HepG2 (cell line): Measurements from ENCODE around the gene USP28. TPM values are rescaled to one million over a fixed set of nuclear protein-coding genes. Genes with fewer than 3 reads are reported as not detected.

Source experiments
- DMAP1 ChIP-seq: IDR thresholded peaks from 2 replicates; pipeline ENCODE4 v1.6.1; 2016
- EED ChIP-seq: sonication (generic); formaldehyde crosslinking; IDR thresholded peaks from 2 replicates; pipeline ENCODE4 v1.5.0; 2020; ENCODE audit warnings: mild to moderate bottlenecking, missing genetic modification reagents
- EZH2 ChIP-seq: conservative IDR thresholded peaks from 2 replicates; pipeline ENCODE4 v1.6.1; 2012; ENCODE audit warnings: mild to moderate bottlenecking, low read depth, low read length, moderate library complexity
- FOXK1 ChIP-seq: sonication (generic); formaldehyde crosslinking; IDR thresholded peaks from 2 replicates; pipeline ENCODE4 v1.4.0; 2020; ENCODE audit warnings: low read depth, missing genetic modification reagents, borderline replicate concordance
- FOXM1 ChIP-seq: sonication (generic); formaldehyde crosslinking; IDR thresholded peaks from 2 replicates; pipeline ENCODE4 v1.5.0; 2020; ENCODE audit warnings: missing genetic modification reagents
- GPBP1L1 ChIP-seq: sonication (generic); formaldehyde crosslinking; IDR thresholded peaks from 2 replicates; pipeline ENCODE4 v1.5.0; 2020; ENCODE audit warnings: mild to moderate bottlenecking, missing genetic modification reagents
- HMG20B ChIP-seq: conservative IDR thresholded peaks from 2 replicates; pipeline ENCODE4 v1.6.1; 2016; ENCODE audit warnings: missing genetic modification reagents, missing compliant biosample characterization
- KDM5A ChIP-seq: fragments of 200-600 bp; sonication (generic); IDR thresholded peaks from 2 replicates; pipeline ENCODE4 v1.7.0; 2018; ENCODE audit warnings: antibody characterized with exemption, mild to moderate bottlenecking, low read length, borderline replicate concordance
- KDM5B ChIP-seq: sonication (generic); formaldehyde crosslinking; IDR thresholded peaks from 2 replicates; pipeline ENCODE4 v1.4.0; 2020; ENCODE audit warnings: missing genetic modification reagents, mild to moderate bottlenecking, borderline replicate concordance
- KLF9 ChIP-seq: IDR thresholded peaks from 2 replicates; pipeline ENCODE4 v1.6.1; 2016; ENCODE audit warnings: low read depth
- MNT ChIP-seq: fragments of 450-650 bp; IDR thresholded peaks from 2 replicates; pipeline ENCODE4 v1.6.1; 2016
- NONO ChIP-seq, 2 experiments: fragments of 450-650 bp in 1 of 2; sonication (generic) in 1 of 2; formaldehyde crosslinking in 1 of 2; IDR thresholded peaks in 1 of 2; conservative IDR thresholded peaks in 1 of 2; 2 replicates each; pipeline versions ENCODE4 v1.6.1 to v1.8.0; 2017 to 2022; ENCODE audit warnings: mild to moderate bottlenecking in 1 of 2, missing genetic modification reagents in 1 of 2, moderate library complexity in 1 of 2
- NR2C2 ChIP-seq: sonication (generic); formaldehyde crosslinking; IDR thresholded peaks from 2 replicates; pipeline ENCODE4 v1.4.0; 2020; ENCODE audit warnings: missing genetic modification reagents, mild to moderate bottlenecking, moderate library complexity, borderline replicate concordance
- ONECUT2 ChIP-seq: sonication (generic); formaldehyde crosslinking; IDR thresholded peaks from 2 replicates; pipeline ENCODE4 v1.4.0; 2020; ENCODE audit warnings: missing genetic modification reagents
- PITX1 ChIP-seq: sonication (generic); formaldehyde crosslinking; IDR thresholded peaks from 2 replicates; pipeline ENCODE4 v1.5.1; 2020; ENCODE audit warnings: mild to moderate bottlenecking, missing genetic modification reagents
- PRPF4 ChIP-seq: fragments of 200-400 bp; formaldehyde crosslinking; IDR thresholded peaks from 2 replicates; pipeline ENCODE4 v1.6.1; 2016; ENCODE audit warnings: low read length, low read depth; ENCODE audit not compliant: poor library complexity, severe bottlenecking
- RARG ChIP-seq: sonication (generic); formaldehyde crosslinking; IDR thresholded peaks from 2 replicates; pipeline ENCODE4 v1.4.0; 2020; ENCODE audit warnings: low read depth, mild to moderate bottlenecking, missing genetic modification reagents
- RFXAP ChIP-seq: sonication (generic); formaldehyde crosslinking; IDR thresholded peaks from 2 replicates; pipeline ENCODE4 v1.4.0; 2020; ENCODE audit warnings: missing genetic modification reagents, borderline replicate concordance
- SALL1 ChIP-seq: sonication (generic); formaldehyde crosslinking; IDR thresholded peaks from 2 replicates; pipeline ENCODE4 v1.8.0; 2022; ENCODE audit warnings: mild to moderate bottlenecking, missing genetic modification reagents
- YY1 ChIP-seq: IDR thresholded peaks from 2 replicates; pipeline ENCODE4 v1.6.1; 2011; ENCODE audit warnings: low read length, low read depth, moderate library complexity, mild to moderate bottlenecking; ENCODE audit not compliant: insufficient read depth, insufficient replicate concordance
- ZBTB3 ChIP-seq: sonication (generic); formaldehyde crosslinking; IDR thresholded peaks from 2 replicates; pipeline ENCODE4 v1.4.0; 2020; ENCODE audit warnings: low read depth, mild to moderate bottlenecking, moderate library complexity, missing genetic modification reagents, borderline replicate concordance
- ZFP41 ChIP-seq: sonication (generic); formaldehyde crosslinking; IDR thresholded peaks from 2 replicates; pipeline ENCODE4 v1.4.0; 2020; ENCODE audit warnings: mild to moderate bottlenecking, missing genetic modification reagents, borderline replicate concordance
- ZNF205 ChIP-seq: IDR thresholded peaks from 2 replicates; pipeline ENCODE4 v1.6.1; 2018; ENCODE audit warnings: missing biosample characterization, missing genetic modification reagents
- ZNF350 ChIP-seq: sonication (generic); formaldehyde crosslinking; IDR thresholded peaks from 2 replicates; pipeline ENCODE4 v1.4.0; 2020; ENCODE audit warnings: mild to moderate bottlenecking, low read depth, missing genetic modification reagents, borderline replicate concordance
- ZNF430 ChIP-seq: sonication (generic); formaldehyde crosslinking; IDR thresholded peaks from 2 replicates; pipeline ENCODE4 v1.9.0; 2021; ENCODE audit warnings: mild to moderate bottlenecking, missing genetic modification reagents
- ZNF563 ChIP-seq: sonication (generic); formaldehyde crosslinking; IDR thresholded peaks from 2 replicates; pipeline ENCODE4 v1.8.0; 2022; ENCODE audit warnings: mild to moderate bottlenecking, moderate library complexity, missing genetic modification reagents
- ZNF577 ChIP-seq: sonication (generic); formaldehyde crosslinking; IDR thresholded peaks from 2 replicates; pipeline ENCODE4 v1.4.0; 2020; ENCODE audit warnings: mild to moderate bottlenecking, low read depth, missing genetic modification reagents, borderline replicate concordance
- ZNF616 ChIP-seq: sonication (generic); formaldehyde crosslinking; IDR thresholded peaks from 2 replicates; pipeline ENCODE4 v1.5.0; 2020; ENCODE audit warnings: low read depth, mild to moderate bottlenecking, missing genetic modification reagents
- polyA plus RNA-seq, 8 experiments: library from polyadenylated mRNA; depleted of rRNA in 3 of 8; stranded (reverse) in 7 of 8; unstranded in 1 of 8; fragments of >200 nt; fragmentation: Illumina TruSeq in 4 of 8; extraction: Trizol in 4 of 8; gene quantifications; 2 replicates each; pipeline versions ENCODE4 v1.2.1 to v1.2.3, GENCODE V29; 2011 to 2016; ENCODE audit warnings: low read depth in 4 of 8, missing spikeins in 1 of 8, mixed read lengths in 1 of 8; ENCODE audit not compliant: insufficient read depth in 1 of 8
- total RNA-seq, 5 experiments: library from RNA; depleted of rRNA; stranded (reverse); fragments of >200 nt; fragmentation: Illumina TruSeq; extraction: Trizol; gene quantifications; 2 replicates each; pipeline ENCODE4 v1.2.3, GENCODE V29; 2016; ENCODE audit warnings: low read depth in 1 of 5

Gene USP28
- total and polyA plus RNA-seq, 2 of the 13 experiments (the other 11 are each of a cell fraction or from before 2014, with no cell fraction given): 29.6 to 34.3 TPM

GRCh38 chr11:113875234-113876073 is at the start of gene USP28 (continued):
- TF ChIP-seq KLF9 (CRISPR knock-in tag) (no peak), RFXAP (CRISPR knock-in tag) (peak; percentile 63; the same call in 1 of the 2 replicates), HMG20B (CRISPR knock-in tag) (no peak), FOXM1 (CRISPR knock-in tag) (no peak), GPBP1L1 (no peak), FOXK1 (CRISPR knock-in tag) (peak; percentile 57; the same call in 1 of the 2 replicates), NONO (IDR thresholded peaks at IDR 0.05) (no peak), NONO (CRISPR knock-in tag; conservative IDR thresholded peaks at IDR 0.05) (peak; percentile 48; the same call in 1 of the 2 replicates), EED (CRISPR knock-in tag) (no peak), SALL1 (CRISPR knock-in tag) (peak; percentile 66; the same call in 1 of the 2 replicates), DMAP1 (CRISPR knock-in tag) (peak; percentile 35; the same call in 1 of the 2 replicates), ZNF563 (CRISPR knock-in tag) (peak; percentile 15; the same call in 1 of the 2 replicates), PRPF4 (no peak), ZNF205 (CRISPR knock-in tag) (no peak), ONECUT2 (CRISPR knock-in tag) (no peak), ZNF577 (CRISPR knock-in tag) (no peak), ZNF430 (CRISPR knock-in tag) (no peak; the same call in 1 of the 2 replicates), KDM5B (peak; percentile 56; the same call in 1 of the 2 replicates), RARG (no peak), EZH2 (no peak), ZNF616 (CRISPR knock-in tag) (no peak; the same call in 1 of the 2 replicates), NR2C2 (CRISPR knock-in tag) (peak; percentile 51; the same call in 1 of the 2 replicates), ZNF350 (CRISPR knock-in tag) (peak; percentile 48; the same call in 1 of the 2 replicates), ZFP41 (no peak), PITX1 (CRISPR knock-in tag) (peak; percentile 16; the same call in 1 of the 2 replicates), ZBTB3 (CRISPR knock-in tag) (0 out of 2 replicates have a peak, but pooled peaks have one; percentile 54), YY1 (peak; percentile 73), KDM5A (peak; percentile 59; the same call in 1 of the 2 replicates), MNT (peak; percentile 31; the same call in 1 of the 2 replicates)
